HepG2 (cell line): ENCODE data around the gene P2RX7. TPM values are rescaled to one million over a fixed set of nuclear protein-coding genes. Genes with fewer than 3 reads are reported as not detected.

Experiments
- FUBP1 ChIP-seq: sonication (generic); formaldehyde crosslinking; IDR thresholded peaks from 2 replicates; pipeline ENCODE4 v1.5.1; 2020; ENCODE audit warnings: missing genetic modification reagents, mild to moderate bottlenecking, borderline replicate concordance
- GABPA ChIP-seq, 2 experiments: IDR thresholded peaks; 2 replicates each; pipeline ENCODE4 v1.6.1; 2011 to 2016; ENCODE audit warnings: low read depth in 2 of 2, low read length in 1 of 2, missing biosample characterization in 1 of 2, missing genetic modification characterization in 1 of 2
- HHEX ChIP-seq: IDR thresholded peaks from 2 replicates; pipeline ENCODE4 v1.6.1; 2016; ENCODE audit warnings: control low read depth
- MAZ ChIP-seq, 2 experiments: sonication (generic) in 1 of 2; formaldehyde crosslinking in 1 of 2; IDR thresholded peaks; 2 replicates each; pipeline versions ENCODE4 v1.5.0 to v1.6.1; 2012 to 2020; ENCODE audit warnings: low read depth in 2 of 2, mild to moderate bottlenecking in 2 of 2, borderline replicate concordance in 1 of 2, improper control_type of control experiment in 1 of 2, low read length in 1 of 2, missing genetic modification reagents in 1 of 2, moderate library complexity in 1 of 2
- MED13 ChIP-seq: sonication (generic); formaldehyde crosslinking; IDR thresholded peaks from 2 replicates; pipeline ENCODE4 v1.5.0; 2020; ENCODE audit warnings: missing genetic modification reagents
- MED8 ChIP-seq: sonication (generic); formaldehyde crosslinking; IDR thresholded peaks from 2 replicates; pipeline ENCODE4 v1.8.1; 2023; ENCODE audit warnings: mild to moderate bottlenecking, missing genetic modification reagents; ENCODE audit not compliant: insufficient replicate concordance
- NCOA1 ChIP-seq: sonication (generic); formaldehyde crosslinking; IDR thresholded peaks from 2 replicates; pipeline ENCODE4 v1.9.0; 2021; ENCODE audit warnings: missing genetic modification reagents
- NFYC ChIP-seq: IDR thresholded peaks from 2 replicates; pipeline ENCODE4 v1.6.1; 2016; ENCODE audit warnings: missing genetic modification reagents, missing compliant biosample characterization
- THAP8 ChIP-seq: sonication (generic); formaldehyde crosslinking; IDR thresholded peaks from 2 replicates; pipeline ENCODE4 v1.5.1; 2020; ENCODE audit warnings: missing genetic modification reagents, mild to moderate bottlenecking, borderline replicate concordance
- U2AF2 ChIP-seq: fragments of 200-400 bp; formaldehyde crosslinking; IDR thresholded peaks from 2 replicates; pipeline ENCODE4 v1.6.1; 2017; ENCODE audit warnings: low read depth, mild to moderate bottlenecking, low read length
- ZNF101 ChIP-seq: sonication (generic); formaldehyde crosslinking; IDR thresholded peaks from 2 replicates; pipeline ENCODE4 v1.4.0; 2020; ENCODE audit warnings: mild to moderate bottlenecking, low read depth, missing genetic modification reagents, borderline replicate concordance
- ZNF383 ChIP-seq: sonication (generic); formaldehyde crosslinking; IDR thresholded peaks from 2 replicates; pipeline ENCODE4 v1.4.0; 2020; ENCODE audit warnings: missing genetic modification reagents, mild to moderate bottlenecking, borderline replicate concordance
- ZNF674 ChIP-seq: sonication (generic); formaldehyde crosslinking; IDR thresholded peaks from 2 replicates; pipeline ENCODE4 v1.5.0; 2020; ENCODE audit warnings: low read depth, mild to moderate bottlenecking, missing genetic modification reagents
- ZNF740 ChIP-seq: sonication (generic); formaldehyde crosslinking; IDR thresholded peaks from 2 replicates; pipeline ENCODE4 v1.4.0; 2020; ENCODE audit warnings: missing genetic modification reagents
- ZNF747 ChIP-seq: sonication (generic); formaldehyde crosslinking; IDR thresholded peaks from 2 replicates; pipeline ENCODE4 v1.8.1; 2023; ENCODE audit warnings: missing genetic modification reagents, mild to moderate bottlenecking, borderline replicate concordance
- ZNF776 ChIP-seq: sonication (generic); formaldehyde crosslinking; IDR thresholded peaks from 2 replicates; pipeline ENCODE4 v1.4.0; 2020; ENCODE audit warnings: mild to moderate bottlenecking, missing genetic modification reagents
- ZNF83 ChIP-seq: sonication (generic); formaldehyde crosslinking; IDR thresholded peaks from 2 replicates; pipeline ENCODE4 v1.4.0; 2020; ENCODE audit warnings: missing genetic modification reagents, mild to moderate bottlenecking, borderline replicate concordance
- ZNF883 ChIP-seq: sonication (generic); formaldehyde crosslinking; IDR thresholded peaks from 2 replicates; pipeline ENCODE4 v1.5.1; 2020; ENCODE audit warnings: mild to moderate bottlenecking, missing genetic modification reagents; ENCODE audit errors: not compliant biosample characterization
- ZNF891 ChIP-seq: sonication (generic); formaldehyde crosslinking; IDR thresholded peaks from 2 replicates; pipeline ENCODE4 v1.5.0; 2020; ENCODE audit warnings: mild to moderate bottlenecking, missing genetic modification reagents
- polyA plus RNA-seq, 8 experiments: library from polyadenylated mRNA; depleted of rRNA in 3 of 8; stranded (reverse) in 7 of 8; unstranded in 1 of 8; fragments of >200 nt; fragmentation: Illumina TruSeq in 4 of 8; extraction: Trizol in 4 of 8; gene quantifications; 2 replicates each; pipeline versions ENCODE4 v1.2.1 to v1.2.3, GENCODE V29; 2011 to 2016; ENCODE audit warnings: low read depth in 4 of 8, missing spikeins in 1 of 8, mixed read lengths in 1 of 8; ENCODE audit not compliant: insufficient read depth in 1 of 8
- total RNA-seq, 5 experiments: library from RNA; depleted of rRNA; stranded (reverse); fragments of >200 nt; fragmentation: Illumina TruSeq; extraction: Trizol; gene quantifications; 2 replicates each; pipeline ENCODE4 v1.2.3, GENCODE V29; 2016; ENCODE audit warnings: low read depth in 1 of 5
- TF ChIP-seq, protein P1 (sequence below): sonication (generic); formaldehyde crosslinking; IDR thresholded peaks from 2 replicates; pipeline ENCODE4 v1.4.0; 2020; ENCODE audit warnings: missing genetic modification reagents, mild to moderate bottlenecking, borderline replicate concordance

The P2RX7 gene
- total and polyA plus RNA-seq, 2 of the 13 experiments (the other 11 are each of a cell fraction or from before 2014, with no cell fraction given) = 0.13 to 0.73 TPM

GRCh38 chr12:121209624-121210572 is 77.2 kb downstream of the P2RX7 start, which contains the start of gene P2RX4 (continued):
- TF ChIP-seq, protein P1, sequence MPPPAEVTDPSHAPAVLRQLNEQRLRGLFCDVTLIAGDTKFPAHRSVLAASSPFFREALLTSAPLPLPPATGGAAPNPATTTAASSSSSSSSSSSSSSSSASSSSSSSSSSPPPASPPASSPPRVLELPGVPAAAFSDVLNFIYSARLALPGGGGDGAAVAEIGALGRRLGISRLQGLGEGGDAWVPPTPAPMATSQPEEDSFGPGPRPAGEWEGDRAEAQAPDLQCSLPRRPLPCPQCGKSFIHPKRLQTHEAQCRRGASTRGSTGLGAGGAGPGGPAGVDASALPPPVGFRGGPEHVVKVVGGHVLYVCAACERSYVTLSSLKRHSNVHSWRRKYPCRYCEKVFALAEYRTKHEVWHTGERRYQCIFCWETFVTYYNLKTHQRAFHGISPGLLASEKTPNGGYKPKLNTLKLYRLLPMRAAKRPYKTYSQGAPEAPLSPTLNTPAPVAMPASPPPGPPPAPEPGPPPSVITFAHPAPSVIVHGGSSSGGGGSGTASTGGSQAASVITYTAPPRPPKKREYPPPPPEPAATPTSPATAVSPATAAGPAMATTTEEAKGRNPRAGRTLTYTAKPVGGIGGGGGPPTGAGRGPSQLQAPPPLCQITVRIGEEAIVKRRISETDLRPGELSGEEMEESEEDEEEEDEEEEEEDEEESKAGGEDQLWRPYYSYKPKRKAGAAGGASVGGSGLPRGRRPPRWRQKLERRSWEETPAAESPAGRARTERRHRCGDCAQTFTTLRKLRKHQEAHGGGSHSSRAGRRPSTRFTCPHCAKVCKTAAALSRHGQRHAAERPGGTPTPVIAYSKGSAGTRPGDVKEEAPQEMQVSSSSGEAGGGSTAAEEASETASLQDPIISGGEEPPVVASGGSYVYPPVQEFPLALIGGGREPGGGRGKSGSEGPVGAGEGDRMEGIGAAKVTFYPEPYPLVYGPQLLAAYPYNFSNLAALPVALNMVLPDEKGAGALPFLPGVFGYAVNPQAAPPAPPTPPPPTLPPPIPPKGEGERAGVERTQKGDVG = no peak
- TF ChIP-seq ZNF891 (CRISPR knock-in tag) (no peak), ZNF883 (CRISPR knock-in tag) (peak; percentile 44), ZNF101 (no peak; the same call in 1 of the 2 replicates), ZNF740 (CRISPR knock-in tag) (peak; percentile 28; the same call in 1 of the 2 replicates), ZNF83 (no peak), ZNF674 (CRISPR knock-in tag) (no peak), ZNF747 (CRISPR knock-in tag) (peak; percentile 77), MED13 (CRISPR knock-in tag) (no peak; the same call in none of the 2 replicates), NCOA1 (CRISPR knock-in tag) (0 out of 2 replicates have a peak, but pooled peaks have one; percentile 36), THAP8 (CRISPR knock-in tag) (0 out of 2 replicates have a peak, but pooled peaks have one; percentile 83), U2AF2 (no peak), NFYC (no peak), HHEX (no peak), GABPA (IDR thresholded peaks at IDR 0.05; ENCODE audit: low read depth, low read length) (no peak), GABPA (CRISPR knock-in tag; IDR thresholded peaks at IDR 0.05; ENCODE audit: low read depth) (no peak), MAZ (IDR thresholded peaks at IDR 0.05; ENCODE audit: borderline replicate concordance, low read depth, low read length) (peak; percentile 42; the same call in 1 of the 2 replicates), MAZ (CRISPR knock-in tag; IDR thresholded peaks at IDR 0.05; ENCODE audit: low read depth) (peak; percentile 96), ZNF776 (CRISPR knock-in tag) (peak; percentile 73; the same call in 1 of the 2 replicates), ZNF383 (CRISPR knock-in tag) (no peak), FUBP1 (CRISPR knock-in tag) (0 out of 2 replicates have a peak, but pooled peaks have one; percentile 80), MED8 (CRISPR knock-in tag) (no peak)
